ENCODE results near the gene HPCAL4. TPM values are rescaled to one million over a fixed set of nuclear protein-coding genes. Genes with fewer than 3 reads are reported as not detected.

HPCAL4 gene
- total and polyA plus RNA-seq, 10 of the 15 experiments (the other 5 are each of a cell fraction or from before 2014, with no cell fraction given), result 0.05 to 0.18 (median 0.06) TPM; not detected in 5

GRCh38 chr1:39689635-39690034, 1.6 kb downstream of the HPCAL4 start:
- H3K27me3 ChIP-seq (replicated peaks in 1 of 2; ENCODE audit: control insufficient read depth in 2 of 2, insufficient read depth in 2 of 2, low read length in 1 of 2), result peaks cover 2 to 4% of the 10 kb centered on the region in 2 experiments

More at GRCh38 chr1:39689635-39690034, 1.6 kb downstream of the HPCAL4 start:
- ATAC-seq (no peak), FAIRE-seq (no peak), DNase-seq (ENCODE audit: low read depth, low spot score) (no peak)
- ChIA-PET POLR2A (no interaction called here), SMC1A (ENCODE audit: uncharacterized antibody, unreplicated experiment) (interaction anchor here (0.7 to 1.1 kb wide), 2 partner anchors 9 to 16 kb away, joined by 3 to 4 read pairs; no protein-coding TSS in a partner anchor), RAD21 (ENCODE audit: unreplicated experiment) (no interaction called here), CTCF (interaction anchor here (0.9 to 2.3 kb wide), 2 partner anchors 16 to 32 kb away, joined by 4 to 8 read pairs; no protein-coding TSS in a partner anchor)
- Histone ChIP-seq H3K36me3 (ENCODE audit: control insufficient read depth in 2 of 2, insufficient read depth in 2 of 2, low read length in 1 of 2) (no peaks in the 10 kb centered on the region), H3K4me2 (ENCODE audit: control insufficient read depth, insufficient read depth) (no peak overlapping the region), H3K79me2 (ENCODE audit: control insufficient read depth, insufficient read depth, low read length) (no peaks in the 10 kb centered on the region), H3K4me3 (no peak overlapping the region), H3K9ac (ENCODE audit: control insufficient read depth, insufficient read depth, low read length) (no peak overlapping the region), H4K20me1 (ENCODE audit: control insufficient read depth, insufficient read depth) (no peaks in the 10 kb centered on the region), H3K9me3 (replicated peaks; ENCODE audit: control insufficient read depth, insufficient read depth, low read length) (no peaks in the 10 kb centered on the region), H2AFZ (ENCODE audit: control insufficient read depth, low read depth, low read length) (no peak overlapping the region), H3K27ac (ENCODE audit: control insufficient read depth, insufficient read depth) (no peak overlapping the region), H3K4me1 (ENCODE audit: control insufficient read depth, insufficient read depth, low read length) (peaks cover 4% of the 10 kb centered on the region; the same call in 1 of the 2 replicates)
- TF ChIP-seq BHLHE40 (IDR thresholded peaks at IDR 0.05; ENCODE audit: borderline replicate concordance in 1 of 2, low read depth in 2 of 2, low read length in 1 of 2) (no peak), CTCF (IDR thresholded peaks at IDR 0.05 in 2 of 3, conservative IDR thresholded peaks at IDR 0.05 in 1 of 3; ENCODE audit: control insufficient read depth in 2 of 3, extremely low read depth in 1 of 3, insufficient read depth in 1 of 3, low read depth in 3 of 3, low read length in 3 of 3) (no peak), FOXM1 (IDR thresholded peaks at IDR 0.05; ENCODE audit: low read depth, low read length) (no peak), CUX1 (IDR thresholded peaks at IDR 0.05; ENCODE audit: insufficient replicate concordance, low read depth, low read length) (no peak), TBL1XR1 (IDR thresholded peaks at IDR 0.05; ENCODE audit: low read depth, low read length) (no peak), TCF12 (IDR thresholded peaks at IDR 0.05; ENCODE audit: low read depth, low read length) (no peak), CEBPZ (IDR thresholded peaks at IDR 0.05; ENCODE audit: low read depth, low read length) (no peak)
- in situ Hi-C loops (cut with MboI), result no loop called here
- no TSS peak for BruUV-seq (replicated peaks)
- intact Hi-C loops (cut with micrococcal nuclease; ENCODE audit: unreplicated experiment), result no loop called here

All from GM12878 (cell line).